ENCODE measurements around the gene DEPDC1.
"Not testable (repeated sequence)": the region's sequence is repeated elsewhere in the genome, so short reads cannot be mapped to it uniquely, and the experiment has no call there.

Gene DEPDC1, protein sequence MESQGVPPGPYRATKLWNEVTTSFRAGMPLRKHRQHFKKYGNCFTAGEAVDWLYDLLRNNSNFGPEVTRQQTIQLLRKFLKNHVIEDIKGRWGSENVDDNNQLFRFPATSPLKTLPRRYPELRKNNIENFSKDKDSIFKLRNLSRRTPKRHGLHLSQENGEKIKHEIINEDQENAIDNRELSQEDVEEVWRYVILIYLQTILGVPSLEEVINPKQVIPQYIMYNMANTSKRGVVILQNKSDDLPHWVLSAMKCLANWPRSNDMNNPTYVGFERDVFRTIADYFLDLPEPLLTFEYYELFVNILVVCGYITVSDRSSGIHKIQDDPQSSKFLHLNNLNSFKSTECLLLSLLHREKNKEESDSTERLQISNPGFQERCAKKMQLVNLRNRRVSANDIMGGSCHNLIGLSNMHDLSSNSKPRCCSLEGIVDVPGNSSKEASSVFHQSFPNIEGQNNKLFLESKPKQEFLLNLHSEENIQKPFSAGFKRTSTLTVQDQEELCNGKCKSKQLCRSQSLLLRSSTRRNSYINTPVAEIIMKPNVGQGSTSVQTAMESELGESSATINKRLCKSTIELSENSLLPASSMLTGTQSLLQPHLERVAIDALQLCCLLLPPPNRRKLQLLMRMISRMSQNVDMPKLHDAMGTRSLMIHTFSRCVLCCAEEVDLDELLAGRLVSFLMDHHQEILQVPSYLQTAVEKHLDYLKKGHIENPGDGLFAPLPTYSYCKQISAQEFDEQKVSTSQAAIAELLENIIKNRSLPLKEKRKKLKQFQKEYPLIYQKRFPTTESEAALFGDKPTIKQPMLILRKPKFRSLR

DNA sequence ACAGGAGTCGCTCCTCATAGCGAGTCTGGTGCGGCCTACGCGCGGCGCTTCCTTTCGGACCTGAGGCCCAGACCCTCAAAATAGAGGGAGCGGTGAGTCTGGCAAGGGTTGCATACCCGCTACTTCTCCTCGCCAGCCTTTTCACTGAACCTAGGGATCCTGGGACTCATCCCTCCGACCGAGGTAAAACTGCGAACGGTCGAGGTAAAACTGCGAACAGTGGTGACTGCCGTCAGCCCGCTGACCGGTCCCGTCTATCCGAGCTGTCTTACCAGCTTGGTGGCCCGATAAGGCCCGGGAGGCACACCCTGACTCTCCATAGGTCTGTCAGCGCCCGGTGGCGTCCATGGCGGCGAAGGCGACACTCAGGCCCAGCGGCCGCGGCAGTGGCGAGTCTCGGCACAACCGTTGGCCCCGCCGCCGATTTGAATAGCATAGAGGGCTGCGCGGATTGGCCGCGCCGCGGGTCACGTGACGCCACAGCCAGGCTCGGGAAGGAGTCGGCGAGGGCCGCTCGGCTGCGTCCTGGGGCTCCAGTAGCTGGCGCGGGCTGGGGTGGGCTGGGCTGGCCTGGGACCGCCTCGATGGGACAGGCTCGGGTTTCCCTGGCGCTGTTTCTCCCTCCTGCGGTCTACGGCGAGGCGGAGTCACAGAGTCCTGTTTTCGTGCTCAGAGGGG, at the start of gene DEPDC1:
Gene DEPDC1 (minus strand): TSS at position 403 of the 678 bp plus-strand sequence. CDS start 83 bp downstream, at position 320.
- peak; percentile 90 for DNase-seq (ENCODE audit: low spot score)

DNA sequence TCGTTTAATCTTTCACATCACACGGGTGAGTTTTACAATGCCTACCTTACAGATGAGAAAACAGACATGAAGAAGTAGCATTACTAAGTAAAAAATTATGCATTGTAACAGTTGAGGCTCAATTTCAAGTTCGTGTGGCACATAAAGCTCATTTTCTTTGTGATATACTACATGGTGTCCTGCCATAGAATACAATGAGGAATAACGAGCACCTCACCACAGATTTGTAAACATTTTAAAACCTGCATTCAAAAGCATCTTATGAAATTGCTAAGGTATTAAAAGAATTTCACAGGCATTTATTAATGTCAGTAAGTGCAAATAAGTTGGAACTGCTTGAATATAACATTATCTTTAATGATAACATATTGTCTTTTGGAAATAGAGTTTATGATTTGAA, 47.8 kb upstream of the DEPDC1 start:
- DNase-seq (ENCODE audit: low spot score), result no peak

DNA sequence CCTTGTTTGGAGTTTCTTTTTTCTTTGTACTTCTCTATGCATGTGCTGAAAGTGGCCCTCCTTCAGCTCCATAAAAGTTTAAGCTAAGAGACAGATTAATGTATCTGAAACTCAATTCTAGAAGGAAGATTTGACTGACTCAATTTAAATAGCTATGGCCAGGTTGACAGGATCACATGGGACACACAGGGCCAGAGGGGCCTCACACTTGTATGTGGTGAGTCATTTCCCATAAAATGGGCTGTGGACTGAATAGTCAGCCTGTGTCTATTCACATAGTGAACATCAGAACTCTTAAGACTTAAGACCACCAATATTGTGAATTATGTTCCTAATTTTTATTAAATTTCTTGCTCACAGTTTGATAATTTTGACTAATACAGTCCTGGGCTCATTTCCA, 45.7 kb upstream of the DEPDC1 start:
- DNase-seq (ENCODE audit: low spot score), result peak; percentile 24

DNA sequence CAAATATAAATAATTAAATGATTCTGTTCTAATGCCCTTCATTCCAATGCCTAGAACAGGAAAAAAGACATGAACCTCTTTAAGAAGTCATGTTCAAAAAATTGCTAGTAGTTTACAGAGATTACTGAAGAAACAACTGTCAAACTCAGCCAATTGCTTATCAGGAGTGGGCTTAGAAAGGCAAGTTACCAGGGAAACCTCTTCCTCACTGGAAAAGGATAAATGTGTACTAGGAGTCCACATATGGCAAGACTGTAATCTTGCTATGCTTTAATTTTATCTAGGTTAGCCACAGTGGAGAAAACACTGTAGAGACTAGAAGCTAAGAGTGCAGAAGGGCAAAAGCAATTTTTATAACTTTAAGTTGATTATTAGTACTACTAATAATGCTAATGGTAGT, 42.1 kb upstream of the DEPDC1 start:
- DNase-seq (ENCODE audit: low spot score), result no peak

DNA sequence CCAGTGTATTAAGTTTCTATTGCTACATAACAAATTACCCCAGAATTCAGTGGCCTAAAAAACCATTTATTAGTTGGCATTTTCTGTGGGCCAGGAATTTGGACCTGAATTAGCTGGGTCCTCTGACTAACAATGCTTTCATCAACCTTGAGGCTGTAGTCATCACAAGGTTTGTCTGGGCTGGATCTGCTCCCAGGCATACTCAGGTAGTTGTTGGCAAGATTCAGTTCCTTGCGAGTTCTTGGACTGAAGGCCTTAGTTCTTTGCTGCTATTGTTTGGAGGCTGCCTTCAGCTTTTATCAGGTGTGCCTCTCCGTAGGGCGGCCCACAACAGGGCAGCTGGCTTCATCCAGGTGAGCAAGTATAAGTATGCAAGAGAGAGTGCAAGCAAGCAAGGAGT, 31.4 kb upstream of the DEPDC1 start:
- no peak for DNase-seq (ENCODE audit: low spot score)

DNA sequence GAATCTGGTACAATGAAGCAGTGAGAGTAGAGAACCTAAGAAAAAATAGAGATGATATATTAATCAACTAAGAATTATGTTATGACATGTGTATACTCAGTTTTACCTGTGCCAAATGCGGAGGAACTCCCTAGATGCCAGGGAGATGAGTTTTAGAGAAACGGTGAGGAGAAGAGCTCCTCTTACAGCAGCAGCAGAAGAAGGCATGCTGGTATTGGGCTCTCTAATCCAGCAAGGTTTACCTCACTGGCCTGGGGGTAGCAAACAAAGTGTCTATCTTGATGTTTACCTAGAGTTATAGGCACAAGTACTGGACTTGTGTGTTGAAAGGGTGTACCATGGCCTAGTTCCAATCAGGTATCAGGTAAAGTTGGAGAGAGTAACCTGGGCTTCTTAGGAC, 28.9 kb upstream of the DEPDC1 start:
- no peak for DNase-seq (ENCODE audit: low spot score)

DNA sequence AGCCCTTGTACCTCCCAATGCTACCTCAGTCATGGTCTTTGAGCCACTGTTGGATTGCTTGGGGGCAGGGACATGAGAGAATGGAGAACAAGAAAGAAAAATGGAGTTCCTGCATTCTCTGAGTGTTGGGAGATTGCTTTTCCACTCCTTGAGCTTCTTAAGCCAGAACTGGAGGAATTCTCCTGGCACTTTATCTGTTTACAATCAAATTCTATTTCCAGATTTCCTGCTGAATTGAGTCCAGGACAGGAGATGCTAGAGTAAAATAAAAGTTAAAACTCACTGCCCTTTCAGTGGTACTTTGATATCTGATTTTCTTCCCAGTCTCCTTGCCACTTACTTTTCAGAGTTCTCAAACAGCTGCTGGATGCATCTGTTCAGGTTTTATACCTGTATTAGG, 24.4 kb upstream of the DEPDC1 start:
- no peak for DNase-seq (ENCODE audit: low spot score)

DNA sequence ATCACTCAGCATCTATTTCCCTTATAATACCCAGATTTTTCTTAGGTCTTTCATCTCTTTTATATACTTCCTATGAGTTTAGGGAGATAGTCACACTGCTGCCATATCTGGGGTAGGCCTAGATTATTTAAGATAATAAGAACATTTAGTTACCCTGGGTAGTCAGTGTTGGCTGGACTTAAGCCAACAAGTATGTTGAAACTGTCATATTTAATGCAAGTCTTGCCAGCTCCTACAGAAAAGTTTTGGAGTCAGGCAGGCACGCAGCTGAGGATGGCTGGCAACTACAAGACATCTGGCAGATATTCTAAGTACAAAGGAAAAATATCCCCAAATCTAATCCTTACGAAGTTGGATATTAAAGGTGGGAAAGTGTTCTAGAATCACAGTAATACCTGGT, 19.2 kb upstream of the DEPDC1 start:
- DNase-seq (ENCODE audit: low spot score), result no peak

DNA sequence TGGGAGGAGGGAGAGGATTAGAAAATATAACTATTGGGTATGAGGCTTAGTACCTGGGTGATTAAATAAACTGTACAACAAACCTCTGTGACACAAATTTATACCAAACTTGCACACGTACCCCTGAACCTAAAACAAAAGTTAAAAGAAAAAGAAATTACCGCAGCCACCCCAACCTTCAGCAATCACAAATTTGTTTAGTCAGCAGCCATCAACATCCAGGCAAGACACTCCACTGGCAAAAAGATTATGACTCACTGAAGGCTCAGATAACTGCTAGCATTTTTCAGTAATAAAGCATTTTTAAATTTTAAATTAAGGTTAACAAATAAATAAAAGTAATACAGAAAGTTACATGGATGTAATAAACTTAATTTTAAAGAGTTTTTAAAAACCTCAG, 14.4 kb upstream of the DEPDC1 start:
- no peak for DNase-seq (ENCODE audit: low spot score)

DNA sequence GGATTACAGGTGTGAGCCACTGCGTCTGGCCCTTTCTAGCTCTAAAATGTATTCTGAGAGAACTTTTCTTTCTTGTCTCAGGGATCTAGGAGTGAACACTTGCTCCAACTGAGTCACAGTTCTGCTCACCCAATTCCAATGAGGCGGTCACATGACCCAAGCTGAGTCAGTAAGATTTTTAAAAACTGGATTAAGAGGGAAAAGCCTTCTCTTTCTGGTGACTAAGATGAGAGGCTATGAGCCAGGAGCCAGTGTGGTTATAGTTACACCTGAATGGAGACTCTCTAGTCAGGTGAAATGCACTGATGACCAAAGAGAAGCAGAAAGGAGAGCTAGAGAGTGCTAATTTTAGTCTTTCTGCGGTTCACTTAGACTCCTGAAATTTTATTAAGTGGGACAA, 9.5 kb upstream of the DEPDC1 start:
- DNase-seq (ENCODE audit: low spot score), result no peak

DNA sequence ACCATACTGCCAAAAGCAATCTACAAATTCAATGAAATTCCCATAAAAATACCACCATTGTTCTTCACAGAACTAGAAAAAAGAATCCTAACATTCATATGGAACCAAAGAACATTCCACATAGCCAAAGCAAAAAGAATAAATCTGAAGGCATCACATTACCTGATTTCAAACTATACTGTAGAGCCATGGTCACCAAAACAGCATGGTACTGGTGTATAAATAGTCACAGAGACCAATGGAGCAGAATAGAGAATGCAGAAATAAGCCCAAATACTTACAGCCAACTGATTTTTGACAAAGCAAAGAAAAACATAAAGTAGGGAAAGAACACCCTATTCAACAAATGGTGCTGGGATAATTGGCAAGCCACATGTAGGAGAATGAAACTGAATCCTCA, 6.2 kb upstream of the DEPDC1 start:
- no peak for DNase-seq (ENCODE audit: low spot score)

DNA sequence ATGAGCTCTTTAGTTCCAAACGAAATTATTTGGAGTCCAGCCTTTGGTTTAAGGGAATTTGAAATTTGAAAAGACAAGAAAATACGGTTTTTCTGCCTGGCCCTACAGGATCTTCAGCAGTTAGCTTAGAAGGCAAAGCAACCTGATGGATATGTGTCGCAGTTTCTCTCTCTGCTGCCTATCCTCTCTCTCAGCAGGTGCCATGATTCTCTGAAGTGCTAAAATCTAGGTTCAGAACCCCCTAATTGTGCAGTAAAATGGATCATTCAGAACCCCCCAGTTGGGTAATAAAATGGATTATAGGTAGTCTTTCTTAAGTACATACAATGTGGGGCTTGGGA, 446 bp upstream of the DEPDC1 start:
- DNase-seq (ENCODE audit: low spot score), result no peak

DNA sequence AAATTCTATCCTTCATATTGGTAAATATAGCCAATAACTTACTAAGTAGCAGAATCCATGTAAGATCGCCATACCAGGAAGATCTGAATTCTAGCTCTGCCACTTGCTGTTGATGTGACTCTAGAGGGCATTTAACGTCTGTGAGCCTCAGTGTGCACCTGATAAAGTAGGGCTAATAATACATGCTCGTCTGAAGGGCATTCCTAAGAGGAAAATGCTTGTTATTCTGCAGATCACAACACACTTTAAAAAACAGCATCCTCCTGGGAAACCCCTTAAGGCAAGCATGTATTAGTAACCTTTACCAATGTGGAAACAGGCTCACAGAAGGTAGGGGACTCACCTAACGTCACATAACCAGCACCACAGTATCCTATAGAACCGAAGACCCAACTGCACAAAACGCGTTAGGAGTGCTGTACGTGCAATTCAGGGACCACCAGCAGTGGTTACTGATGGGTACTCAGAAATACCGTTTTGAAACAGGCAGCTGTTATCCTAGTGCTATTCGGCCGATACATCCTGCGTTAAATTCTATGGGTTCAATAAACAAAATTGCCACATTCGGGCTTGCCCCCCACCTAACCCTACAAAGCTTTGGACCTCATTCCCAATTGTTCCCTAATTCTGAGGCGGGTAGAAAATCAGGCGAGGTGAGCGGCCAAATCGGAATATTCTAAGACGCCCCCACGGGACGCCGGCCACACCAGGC, 758 bp downstream of the DEPDC1 start:
- peak; percentile 5 for DNase-seq (ENCODE audit: low spot score)

DNA sequence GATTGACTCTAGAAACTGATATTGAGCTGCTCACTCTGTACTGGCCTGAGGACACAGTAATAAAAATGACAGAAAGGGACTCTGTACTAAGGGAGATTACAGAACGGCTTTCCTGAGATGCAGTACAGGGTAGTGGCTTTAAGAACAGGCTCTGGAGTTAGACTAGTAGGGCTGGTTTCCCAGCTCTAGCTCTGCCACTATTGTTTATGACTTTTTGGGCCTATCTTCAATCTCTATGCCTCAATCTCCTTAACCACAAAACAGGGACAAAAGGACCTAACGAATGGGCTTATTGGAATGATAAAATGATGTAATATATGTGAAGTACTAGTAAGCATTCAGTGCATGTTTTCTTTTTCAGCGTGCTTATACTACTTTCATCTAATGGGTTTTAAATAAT, 1.4 kb downstream of the DEPDC1 start:
- no peak for DNase-seq (ENCODE audit: low spot score)

DNA sequence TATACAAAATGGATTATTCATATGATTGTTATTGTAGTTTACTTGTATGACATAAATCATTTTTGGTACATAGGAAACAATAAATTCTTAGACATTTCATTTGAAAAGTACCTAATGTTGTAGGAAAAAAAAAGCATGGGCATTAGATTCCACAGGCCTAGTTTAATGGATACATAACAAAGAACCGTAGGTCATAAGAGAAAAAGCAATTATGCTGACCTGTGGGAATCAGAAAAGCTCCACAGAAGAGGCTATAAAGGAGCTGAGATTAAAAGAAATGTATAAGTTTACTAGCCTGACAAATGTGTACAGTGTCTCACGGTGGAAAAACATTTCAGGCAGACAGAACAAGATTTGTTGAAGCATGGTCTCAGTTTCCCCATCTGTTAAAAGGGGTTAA, 3.7 kb downstream of the DEPDC1 start:
- DNase-seq (ENCODE audit: low spot score), result no peak

DNA sequence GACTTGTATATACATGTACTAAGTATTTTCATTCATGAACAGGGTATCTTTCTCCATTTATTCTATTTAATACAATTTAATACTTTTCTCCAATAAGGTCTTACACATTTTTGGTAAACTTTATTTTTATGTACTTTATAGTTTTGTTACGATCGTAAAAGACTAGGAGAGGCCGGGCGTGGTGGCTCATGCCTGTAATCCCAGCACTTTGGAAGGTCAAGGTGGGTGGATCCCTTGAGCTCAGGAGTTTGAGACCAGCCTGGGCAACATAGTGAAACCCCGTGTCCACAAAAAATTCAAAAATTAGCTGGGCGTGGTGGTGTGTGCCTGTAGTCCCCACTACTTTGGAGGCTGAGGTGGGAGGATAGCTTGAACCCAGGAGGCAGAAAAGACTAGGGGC, 4.6 kb downstream of the DEPDC1 start:
- not testable (repeated sequence) for DNase-seq (ENCODE audit: low spot score)

DNA sequence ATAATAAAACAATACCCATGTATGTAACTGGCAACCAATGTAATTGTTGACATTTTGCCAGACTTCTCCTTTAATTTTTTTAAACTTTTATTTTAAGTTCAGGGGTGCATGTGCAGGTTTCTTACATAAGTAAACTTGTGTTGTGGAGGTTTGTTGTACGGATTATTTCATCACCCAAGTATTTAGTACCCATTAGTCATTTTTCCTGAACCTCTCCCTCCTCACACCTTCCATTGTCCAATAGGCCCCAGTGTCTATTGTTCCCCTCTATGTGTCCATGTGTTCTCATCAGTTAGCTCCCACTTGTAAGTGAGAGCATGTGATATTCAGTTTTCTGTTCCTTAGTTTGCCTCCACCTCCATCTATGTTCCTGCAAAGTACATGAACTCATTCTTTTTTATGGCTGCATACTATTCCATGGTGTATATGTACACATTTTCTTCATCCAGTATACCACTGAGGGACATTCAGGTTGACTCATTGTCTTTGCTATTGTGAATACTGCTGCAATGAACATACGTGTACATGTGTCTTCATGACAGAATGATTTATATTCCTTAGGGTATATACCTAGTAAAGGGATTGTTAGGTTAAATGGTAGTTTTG, 6.7 kb downstream of the DEPDC1 start:
- DNase-seq (ENCODE audit: low spot score), result no peak

DNA sequence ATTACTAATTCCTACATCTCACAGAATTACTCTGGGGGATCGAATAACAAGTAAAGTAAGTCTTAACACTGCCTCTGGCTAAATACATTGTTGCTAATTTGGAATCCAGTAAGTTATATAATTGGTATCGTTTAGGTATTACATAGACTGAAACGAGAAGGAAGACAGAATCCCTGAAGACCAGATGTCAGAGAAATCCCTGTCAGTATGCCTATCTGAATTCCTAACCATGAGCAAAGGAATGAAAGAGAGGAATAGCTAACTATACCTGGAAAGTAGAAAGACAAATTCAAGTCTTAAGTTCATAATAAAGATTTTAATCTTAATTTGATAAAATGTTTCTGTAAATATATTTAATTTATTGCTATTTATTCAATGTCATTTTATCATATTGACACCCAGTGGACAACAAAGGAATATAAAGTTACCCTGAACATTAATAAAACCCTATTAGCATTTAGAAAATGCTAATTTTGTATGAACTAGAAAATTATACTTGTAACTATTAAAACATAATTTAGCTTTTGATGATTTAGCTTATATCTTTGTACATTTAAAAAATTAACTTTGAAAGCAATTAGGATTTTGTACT, 11.4 kb downstream of the DEPDC1 start:
- DNase-seq (ENCODE audit: low spot score), result no peak

DNA sequence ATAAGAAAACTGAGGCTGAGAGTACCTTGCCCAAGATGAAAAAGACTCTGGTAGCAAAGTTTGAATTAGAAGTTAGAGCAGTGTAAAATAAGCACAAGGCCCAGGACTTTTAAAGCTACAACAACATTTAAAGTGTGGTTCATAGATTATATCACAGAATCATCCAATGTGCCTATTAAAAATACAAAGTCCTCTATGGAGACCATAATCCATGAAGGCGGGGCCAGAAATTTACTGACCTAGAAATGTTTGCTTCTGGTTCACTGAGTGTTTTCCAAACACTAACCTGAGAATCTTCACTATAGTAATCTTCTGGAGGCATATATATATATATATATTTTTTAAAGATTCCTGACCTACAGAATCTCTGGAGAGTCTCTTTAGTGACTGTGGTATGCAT, 12.3 kb downstream of the DEPDC1 start:
- DNase-seq (ENCODE audit: low spot score), result no peak

DNA sequence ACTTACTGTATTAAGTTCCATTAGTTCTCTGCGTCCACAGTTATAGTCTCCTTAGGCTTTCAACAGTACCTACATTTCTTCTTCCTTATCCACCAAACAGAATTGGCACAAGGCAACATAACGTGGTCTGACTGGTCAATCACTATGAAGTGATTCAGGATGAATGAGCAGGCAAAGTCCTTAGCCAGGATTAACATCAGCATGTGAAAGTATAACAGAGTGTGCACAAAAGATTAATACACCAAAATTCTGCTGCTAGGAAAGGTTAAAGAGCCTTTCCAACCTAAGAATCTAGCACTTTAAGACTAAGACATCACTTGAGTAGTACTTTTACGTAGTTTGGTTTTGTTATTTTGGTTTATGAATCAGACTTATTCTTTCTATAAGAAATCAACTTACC, 15.8 kb downstream of the DEPDC1 start:
- DNase-seq (ENCODE audit: low spot score), result no peak

DNA sequence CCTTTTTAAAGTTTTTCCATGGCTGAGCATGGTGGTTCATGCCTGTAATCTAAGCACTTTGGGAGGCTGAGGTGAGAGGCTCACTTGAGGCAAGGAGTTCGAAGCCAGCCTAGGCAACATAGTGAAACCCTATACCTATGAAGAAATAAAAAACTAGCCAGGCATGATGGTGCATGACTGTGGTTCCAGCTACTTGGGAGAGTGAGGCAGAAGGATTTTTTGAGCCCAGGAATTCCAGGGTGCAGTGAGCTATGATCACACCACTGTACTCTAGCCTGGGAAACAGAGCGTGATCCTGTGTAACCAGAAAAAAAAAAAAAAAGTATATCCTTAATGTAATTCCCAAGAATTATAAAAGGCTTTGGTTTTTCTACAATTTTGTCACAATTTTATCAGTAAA, 17.4 kb downstream of the DEPDC1 start:
- DNase-seq (ENCODE audit: low spot score), result no peak

DNA sequence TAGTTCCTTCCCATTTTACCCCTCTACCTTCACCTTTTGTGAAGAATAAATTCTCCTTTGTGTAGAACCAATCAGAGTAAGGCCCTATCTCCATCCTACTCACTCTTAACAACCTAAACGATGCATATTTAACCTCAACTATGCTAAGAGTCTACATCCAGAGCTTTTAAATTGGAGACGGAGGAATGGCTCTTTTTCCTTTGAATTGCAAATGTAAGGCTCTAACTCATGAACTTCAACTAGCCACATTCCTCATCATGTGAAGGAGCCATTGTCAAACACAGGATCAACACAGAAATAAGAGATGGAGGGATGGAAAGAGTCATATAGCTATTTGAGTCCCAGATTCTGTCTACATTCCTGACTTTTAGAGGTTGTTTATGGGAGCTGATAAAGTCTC, 18.2 kb downstream of the DEPDC1 start:
- no peak for DNase-seq (ENCODE audit: low spot score)

All from kidney capillary endothelial cell (primary cell).